Stimulated activated CD4-positive, alpha-beta T cell treated with anti-CD3 and anti-CD28 coated beads, TNF-alpha, amount 100 ng/mL, for 48 hours (primary cell): ENCODE data around the gene MROH2A.

Source experiments
- DNase-seq, 3 donors: peaks; one replicate each; pipeline ENCODE4 v3.0.0-alpha.2; 2020; ENCODE audit warnings: low read depth in 3 of 3

MROH2A gene

GRCh38 chr2:233764761-233765160, 13.4 kb upstream of the MROH2A start:
- no peak for DNase-seq

- no peak for DNase-seq
These were observed 11.7 kb upstream of the MROH2A start for GRCh38 chr2:233766416-233766815.

- DNase-seq = no peak
These were observed 10.1 kb upstream of the MROH2A start for GRCh38 chr2:233768076-233768475.

- no peak for DNase-seq
These were observed 8.9 kb upstream of the MROH2A start for GRCh38 chr2:233769260-233769659.

- DNase-seq = no peak
These were observed 6.0 kb upstream of the MROH2A start for GRCh38 chr2:233772153-233772552.

GRCh38 chr2:233772583-233772982, 5.5 kb upstream of the MROH2A start:
- no peak for DNase-seq

- no peak for DNase-seq
These were observed 4.3 kb upstream of the MROH2A start for GRCh38 chr2:233773854-233774253.

GRCh38 chr2:233775414-233775813, 2.7 kb upstream of the MROH2A start:
- DNase-seq = no peak

GRCh38 chr2:233779722-233780121, 1.6 kb downstream of the MROH2A start:
- no peak for DNase-seq

- DNase-seq = no peak
These were observed 2.6 kb downstream of the MROH2A start for GRCh38 chr2:233780771-233781170.

- no peak for DNase-seq
These were observed 11.4 kb downstream of the MROH2A start for GRCh38 chr2:233789554-233789953.

- DNase-seq = no peak
These were observed 13.2 kb downstream of the MROH2A start for GRCh38 chr2:233791151-233791882.

- DNase-seq = no peak
These were observed 13.8 kb downstream of the MROH2A start for GRCh38 chr2:233791883-233792329.

- DNase-seq = no peak
These were observed 14.6 kb downstream of the MROH2A start for GRCh38 chr2:233792720-233793119.

- no peak for DNase-seq
These were observed 15.5 kb downstream of the MROH2A start for GRCh38 chr2:233793465-233794127.

- no peak for DNase-seq
These were observed 16.1 kb downstream of the MROH2A start for GRCh38 chr2:233794128-233794658.

GRCh38 chr2:233795735-233796171, 17.6 kb downstream of the MROH2A start:
- DNase-seq = no peak

GRCh38 chr2:233796254-233796653, 18.1 kb downstream of the MROH2A start:
- DNase-seq = no peak

- no peak for DNase-seq
These were observed 20.4 kb downstream of the MROH2A start for GRCh38 chr2:233798335-233799086.

- no peak for DNase-seq
These were observed 21.0 kb downstream of the MROH2A start for GRCh38 chr2:233799087-233799665.

- no peak for DNase-seq
These were observed 21.6 kb downstream of the MROH2A start for GRCh38 chr2:233799716-233800115.

- DNase-seq = no peak
These were observed 22.1 kb downstream of the MROH2A start for GRCh38 chr2:233800208-233800607.
